HL-60 (cell line): ENCODE results near the gene CEP72.
"Not testable (repeated sequence)": the region's sequence is repeated elsewhere in the genome, so short reads cannot be mapped to it uniquely, and the experiment has no call there.

Experiments used
- DNase-seq, 2 experiments: peaks; one replicate each; pipeline ENCODE4 v3.0.0-alpha.2; 2010 to 2020; ENCODE audit warnings: low read depth in 1 of 2, low spot score in 1 of 2
- H3K27ac ChIP-seq: fragments of 250-450 bp; sonication (Bioruptor Pico); replicated peaks from 2 replicates; pipeline ENCODE4 v1.5.1; 2020; ENCODE audit warnings: mild to moderate bottlenecking, moderate library complexity
- H3K27me3 ChIP-seq: fragments of 250-450 bp; sonication (Bioruptor Pico); 2 replicates; pipeline ENCODE4 v1.5.1; 2021; ENCODE audit warnings: mild to moderate bottlenecking, moderate library complexity; ENCODE audit not compliant: insufficient read depth, poor library complexity, severe bottlenecking
- H3K4me3 ChIP-seq: replicated peaks from 2 replicates; pipeline ENCODE4 v1.5.1; 2011; ENCODE audit warnings: mild to moderate bottlenecking, control low read depth, low read length; ENCODE audit not compliant: insufficient read depth
- CTCF ChIP-seq: IDR thresholded peaks from one replicate; pipeline ENCODE4 v1.5.1; 2011; ENCODE audit warnings: low read length, control low read depth, inconsistent platforms; ENCODE audit not compliant: insufficient read depth
- GABPA ChIP-seq: IDR thresholded peaks from 2 replicates; pipeline ENCODE4 v1.6.1; 2012; ENCODE audit warnings: low read depth
- POLR2AphosphoS5 ChIP-seq: IDR thresholded peaks from 2 replicates; pipeline ENCODE4 v1.6.1; 2012; ENCODE audit warnings: low read depth
- REST ChIP-seq: IDR thresholded peaks from 2 replicates; pipeline ENCODE4 v1.6.1; 2012; ENCODE audit warnings: low read depth; ENCODE audit not compliant: insufficient replicate concordance
- SPI1 ChIP-seq: IDR thresholded peaks from 2 replicates; pipeline ENCODE4 v1.6.1; 2012; ENCODE audit warnings: low read depth, mild to moderate bottlenecking, borderline replicate concordance

The CEP72 gene

DNA sequence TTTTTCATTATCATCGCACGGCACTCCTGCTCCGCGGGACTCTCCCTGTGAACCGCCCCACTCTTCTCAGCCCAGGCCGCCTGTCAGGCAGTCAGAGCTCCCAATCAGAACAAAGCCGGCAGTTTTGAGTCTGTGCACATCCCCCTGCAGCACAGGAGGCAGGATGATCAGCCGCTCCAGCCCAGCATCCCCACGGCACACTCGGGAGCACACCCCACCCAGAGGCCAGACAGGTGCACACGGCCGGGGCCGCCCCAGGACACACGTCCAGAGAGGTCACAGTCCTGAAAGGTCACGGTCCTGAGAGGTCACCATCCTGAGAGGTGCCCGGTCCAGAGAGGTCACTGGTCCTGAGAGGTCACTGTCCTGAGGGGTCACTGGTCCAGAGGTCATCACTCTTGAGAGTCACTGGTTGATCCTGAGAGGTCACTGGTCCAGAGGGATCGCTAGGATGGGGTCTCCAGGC is 72.6 kb downstream of the CEP72 start:
- no peak for DNase-seq
- TF ChIP-seq CTCF (no peak), POLR2AphosphoS5 (no peak), GABPA (no peak), REST (no peak), SPI1 (no peak)

DNA sequence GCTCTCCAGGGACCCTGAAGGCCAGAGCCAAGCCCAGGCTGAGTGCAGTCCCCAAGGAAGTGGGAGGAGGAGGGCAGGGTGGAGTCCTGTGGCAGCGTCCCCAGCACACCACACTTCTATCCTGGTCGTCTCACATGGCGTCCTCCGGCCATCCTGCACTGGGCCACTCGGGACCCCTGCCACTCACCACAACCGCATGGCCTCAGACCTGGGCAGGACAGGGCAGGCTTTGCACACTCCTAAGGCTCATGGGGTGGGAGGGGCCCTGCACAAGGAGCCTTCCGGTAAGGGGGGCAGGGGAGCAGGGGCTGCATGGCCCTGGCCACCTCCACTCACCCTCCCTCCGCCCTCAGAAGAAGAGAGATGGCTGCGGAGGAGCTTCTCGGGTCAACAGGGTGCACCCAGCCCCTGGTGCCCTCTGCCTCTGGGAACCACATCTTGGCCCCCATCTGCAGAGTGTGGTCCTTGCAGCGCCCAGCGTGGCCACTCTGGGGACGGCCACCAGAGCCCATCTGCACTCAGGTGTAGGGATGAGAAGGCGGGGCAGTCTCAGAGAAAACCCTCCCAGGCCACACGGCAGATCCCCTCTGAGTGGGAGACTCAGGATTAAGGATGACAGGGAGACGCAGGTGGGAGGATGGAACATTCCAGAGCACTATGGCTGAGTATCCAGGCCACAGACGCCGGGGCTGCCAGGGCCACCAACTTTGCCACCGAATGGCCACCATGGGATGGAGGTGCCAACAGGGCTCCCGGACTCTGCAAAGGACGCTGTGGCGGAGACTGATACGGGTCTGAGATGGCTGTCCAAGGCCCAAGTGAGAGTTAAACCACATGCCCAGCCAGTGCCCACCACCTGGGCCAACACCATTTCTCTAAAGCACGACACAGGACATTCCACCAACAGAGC is 73.4 kb downstream of the CEP72 start:
- DNase-seq = no peak
- H3K4me3 ChIP-seq = no peak overlapping the region

More for the DNA sequence above, 72.6 kb downstream of the CEP72 start:
- no peak overlapping the region for H3K27ac ChIP-seq
- no peak overlapping the region for H3K4me3 ChIP-seq
- no peaks in the 10 kb centered on the region for H3K27me3 ChIP-seq

DNA sequence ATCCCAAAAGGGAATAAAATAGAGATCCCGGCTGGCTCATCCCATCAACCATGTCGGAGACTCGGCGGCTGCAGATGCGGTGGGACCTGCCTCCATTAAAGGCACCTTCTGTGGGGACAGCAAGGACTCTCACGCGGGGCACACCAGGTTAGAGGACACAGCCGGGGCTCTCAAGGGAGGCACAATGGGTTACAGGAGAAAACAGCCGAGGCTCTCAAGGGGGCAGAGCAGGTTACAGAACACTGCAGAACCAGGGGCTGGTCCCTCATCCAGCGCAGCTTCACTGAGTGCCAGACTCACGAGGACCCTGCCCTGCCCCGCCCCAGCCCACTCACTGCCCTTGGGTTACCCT is 74.0 kb downstream of the CEP72 start:
- not testable (repeated sequence) for DNase-seq, H3K4me3 ChIP-seq, H3K27ac ChIP-seq, H3K27me3 ChIP-seq

More for the DNA sequence above, 73.4 kb downstream of the CEP72 start:
- Histone ChIP-seq H3K27ac (no peak overlapping the region), H3K27me3 (no peaks in the 10 kb centered on the region)
- no peak for TF ChIP-seq REST
- no peak for TF ChIP-seq POLR2AphosphoS5
- no peak for TF ChIP-seq CTCF
- TF ChIP-seq SPI1 = no peak
- no peak for TF ChIP-seq GABPA

GRCh38 chr5:686936-687335 is 74.8 kb downstream of the CEP72 start:
- H3K27ac ChIP-seq, H3K4me3 ChIP-seq, DNase-seq, H3K27me3 ChIP-seq: not testable (repeated sequence)

- H3K4me3 ChIP-seq, H3K27me3 ChIP-seq, H3K27ac ChIP-seq, DNase-seq: not testable (repeated sequence)
Measured at GRCh38 chr5:688348-689010, 76.3 kb downstream of the CEP72 start.

GRCh38 chr5:690293-690692 is 78.2 kb downstream of the CEP72 start:
- not testable (repeated sequence) for H3K27me3 ChIP-seq, H3K27ac ChIP-seq, DNase-seq, H3K4me3 ChIP-seq

DNA sequence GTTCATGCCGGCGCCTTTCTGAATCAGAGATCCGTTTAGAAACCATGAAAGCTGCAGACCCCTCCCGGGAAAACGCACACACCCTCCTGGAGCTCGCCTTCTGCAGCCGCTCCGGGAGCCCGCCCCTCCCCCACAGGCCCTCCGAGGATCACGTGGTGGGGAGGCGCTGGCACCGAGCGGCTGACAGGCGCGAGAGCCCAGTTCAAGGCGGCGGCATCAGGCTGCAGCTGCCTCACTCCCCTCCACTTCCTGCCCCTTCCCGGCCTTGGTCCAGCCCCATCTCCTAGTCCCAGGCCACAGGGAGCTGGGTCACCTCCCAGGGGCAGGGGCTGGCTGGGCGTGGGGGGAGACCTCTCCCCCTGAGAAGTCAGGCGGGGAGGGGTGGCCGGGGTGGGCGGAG is 78.9 kb downstream of the CEP72 start:
- H3K27ac ChIP-seq, H3K27me3 ChIP-seq, DNase-seq, H3K4me3 ChIP-seq: not testable (repeated sequence)
